Activated T-helper 1 cell treated with Interleukin-2 at 50 U/mL for 16 hours (primary cell): ENCODE results near the gene SCN1A.
"Not testable (repeated sequence)": the region's sequence is repeated elsewhere in the genome, so short reads cannot be mapped to it uniquely, and the experiment has no call there.

Experiments
- DNase-seq: peaks from one replicate; pipeline ENCODE4 v3.0.0-alpha.2; 2020; ENCODE audit warnings: low read depth

Gene SCN1A

DNA sequence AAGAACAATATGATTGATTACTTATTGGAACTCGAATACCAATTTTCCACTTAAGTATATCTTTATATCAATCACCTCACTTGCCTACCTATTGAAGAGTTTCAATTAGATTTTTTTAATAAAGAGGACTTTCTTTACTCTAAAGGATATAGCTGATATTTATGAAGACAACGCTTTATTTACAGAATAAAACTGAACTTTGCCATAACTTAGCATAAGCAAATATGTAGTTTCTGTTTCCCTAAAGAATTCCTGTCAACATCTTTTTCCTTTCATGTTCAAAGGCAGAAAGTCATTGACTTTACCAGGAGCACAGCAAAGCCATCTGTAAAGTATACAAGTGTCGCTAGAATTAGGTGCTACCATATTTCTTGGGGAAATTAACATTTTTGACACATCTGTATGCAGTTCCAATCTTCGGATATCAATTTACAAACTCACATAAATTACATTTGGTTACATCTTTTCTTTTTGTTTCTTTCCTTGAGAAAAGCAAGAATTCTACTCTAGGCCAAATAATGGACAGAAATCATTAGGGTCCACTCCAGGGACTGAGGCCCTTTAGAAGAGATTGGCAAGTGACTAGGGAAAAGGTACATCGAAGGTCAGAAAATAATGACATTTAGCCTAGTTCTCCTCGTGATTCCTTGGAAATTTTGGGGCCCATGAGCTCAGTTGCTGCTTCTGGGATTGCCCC lies 7.5 kb upstream of the SCN1A start:
- DNase-seq, result no peak

- no peak for DNase-seq
These were observed 6.7 kb upstream of the SCN1A start for GRCh38 chr2:166134252-166135151.

GRCh38 chr2:166133653-166134052 lies 5.8 kb upstream of the SCN1A start:
- no peak for DNase-seq

DNA sequence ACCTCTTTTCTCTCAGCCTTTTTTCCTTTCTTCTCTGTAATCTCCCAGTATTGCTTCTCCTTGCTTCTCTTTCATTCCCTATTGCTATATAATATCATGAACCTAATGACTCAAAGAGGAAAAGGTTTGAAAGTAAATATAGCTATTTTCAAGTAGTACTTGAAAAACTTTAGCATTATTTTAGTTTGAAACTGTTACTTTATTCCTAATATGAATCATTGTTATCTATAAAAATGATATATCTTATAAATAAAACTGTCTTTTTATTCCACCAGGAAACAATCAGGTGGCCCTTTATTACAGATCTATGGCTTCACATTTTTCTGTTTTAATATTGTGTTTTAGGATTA lies 311 bp upstream of the SCN1A start:
- no peak for DNase-seq

DNA sequence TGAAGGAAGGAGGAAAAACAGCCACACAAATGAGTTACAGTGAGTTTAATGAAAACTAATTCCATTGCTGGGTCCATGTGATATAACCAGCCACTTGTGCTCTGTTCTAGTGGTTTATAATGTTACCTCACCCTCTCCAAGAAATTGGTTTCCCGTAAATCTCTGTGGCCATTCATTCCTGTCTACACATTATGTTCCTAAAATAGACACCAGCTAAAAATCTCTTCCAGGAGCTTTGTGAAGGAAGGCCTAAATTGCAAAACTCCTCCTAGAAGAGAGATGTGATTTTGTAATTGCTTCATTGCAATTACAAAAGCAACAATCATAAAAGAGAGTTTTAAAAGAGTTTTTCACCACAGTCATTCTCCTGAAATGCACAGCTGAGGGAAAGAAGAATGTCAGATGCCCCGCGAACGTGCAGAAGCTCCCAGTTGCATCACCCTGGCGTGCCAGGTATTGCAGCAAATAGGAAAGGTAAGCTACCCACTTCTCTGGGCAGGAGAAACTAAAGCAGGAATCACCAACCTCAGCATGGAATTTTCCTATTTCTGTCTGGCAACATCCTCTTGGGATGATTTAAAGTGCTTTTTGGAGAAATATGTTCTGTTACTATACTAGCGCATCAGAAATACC lies 1.7 kb downstream of the SCN1A start:
- no peak for DNase-seq

DNA sequence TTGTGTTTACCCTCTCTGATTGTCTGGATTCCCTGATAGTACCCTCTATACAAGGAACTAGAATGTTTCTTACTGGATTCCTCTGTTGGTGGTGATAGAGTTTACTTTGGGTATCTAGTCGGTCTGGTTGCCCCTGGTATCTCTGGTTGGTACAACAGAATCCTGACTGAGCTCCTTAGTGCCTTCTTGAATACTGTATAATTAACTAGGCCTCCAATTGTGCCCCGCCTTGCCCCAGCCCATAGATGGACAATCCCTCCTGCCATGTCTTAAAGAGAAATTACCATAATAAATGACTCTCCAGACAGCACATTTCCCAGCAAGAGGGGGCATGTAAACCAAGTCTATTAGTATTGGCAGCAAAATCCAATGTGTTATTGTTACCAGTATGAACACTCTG lies 2.3 kb downstream of the SCN1A start:
- no peak for DNase-seq

DNA sequence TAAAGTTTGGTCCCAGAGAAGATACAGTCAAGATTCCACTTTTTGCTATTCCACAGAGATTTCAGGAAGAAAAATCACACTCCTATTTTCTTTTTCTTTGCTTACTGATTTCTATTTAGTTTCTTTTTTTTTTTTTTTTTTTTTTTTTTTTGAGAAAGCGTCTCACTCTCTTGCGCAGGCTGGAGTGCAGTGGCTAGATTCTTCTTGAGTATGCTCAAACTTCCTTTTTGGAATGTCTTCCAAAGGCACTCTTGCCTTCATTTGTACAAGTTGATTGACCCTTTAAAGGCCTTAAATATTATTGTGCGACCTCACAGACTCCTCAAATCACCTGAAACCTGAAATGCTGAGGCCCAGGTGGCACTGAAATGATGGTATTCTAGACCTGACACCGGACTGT lies 9.6 kb downstream of the SCN1A start:
- no peak for DNase-seq

DNA sequence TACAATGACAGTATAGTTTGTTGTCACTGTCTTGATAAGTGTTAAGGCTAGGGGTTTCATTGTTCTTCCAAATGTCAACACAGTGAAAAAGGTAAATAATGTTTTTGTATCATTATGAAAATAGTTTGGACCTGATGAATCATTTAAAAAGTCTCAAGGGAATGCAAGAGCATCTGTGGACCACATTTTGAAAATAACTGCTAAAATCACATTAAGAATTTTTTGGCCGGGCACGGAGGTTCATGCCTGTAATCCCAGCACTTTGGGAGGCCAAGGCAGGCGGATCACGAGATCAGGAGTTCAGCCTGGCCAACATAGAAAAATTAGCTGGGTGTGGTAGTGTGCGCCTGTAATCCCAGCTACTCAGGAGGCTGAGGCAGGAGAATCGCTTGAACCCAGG lies 10.3 kb downstream of the SCN1A start:
- no peak for DNase-seq

DNA sequence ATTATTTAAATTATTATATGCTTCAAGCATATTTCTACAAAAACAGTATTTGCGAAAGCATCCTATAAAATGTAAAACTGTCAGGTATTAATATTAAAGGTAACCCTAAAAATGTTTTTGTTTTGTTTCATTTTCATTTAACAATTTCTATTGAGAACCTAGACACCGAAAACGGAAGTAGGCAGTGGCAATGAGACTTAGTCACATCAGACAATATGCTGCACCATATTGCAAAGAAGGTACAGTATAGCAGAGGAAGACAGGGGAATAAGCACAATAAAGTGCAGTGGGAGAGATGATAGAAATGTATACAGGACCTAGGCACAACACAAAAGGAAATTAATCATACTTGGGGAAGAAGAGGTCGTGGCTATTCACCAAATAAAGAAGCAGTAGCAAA lies 12.2 kb downstream of the SCN1A start:
- DNase-seq, result no peak

GRCh38 chr2:166112193-166112605 lies 15.6 kb downstream of the SCN1A start:
- DNase-seq, result no peak

DNA sequence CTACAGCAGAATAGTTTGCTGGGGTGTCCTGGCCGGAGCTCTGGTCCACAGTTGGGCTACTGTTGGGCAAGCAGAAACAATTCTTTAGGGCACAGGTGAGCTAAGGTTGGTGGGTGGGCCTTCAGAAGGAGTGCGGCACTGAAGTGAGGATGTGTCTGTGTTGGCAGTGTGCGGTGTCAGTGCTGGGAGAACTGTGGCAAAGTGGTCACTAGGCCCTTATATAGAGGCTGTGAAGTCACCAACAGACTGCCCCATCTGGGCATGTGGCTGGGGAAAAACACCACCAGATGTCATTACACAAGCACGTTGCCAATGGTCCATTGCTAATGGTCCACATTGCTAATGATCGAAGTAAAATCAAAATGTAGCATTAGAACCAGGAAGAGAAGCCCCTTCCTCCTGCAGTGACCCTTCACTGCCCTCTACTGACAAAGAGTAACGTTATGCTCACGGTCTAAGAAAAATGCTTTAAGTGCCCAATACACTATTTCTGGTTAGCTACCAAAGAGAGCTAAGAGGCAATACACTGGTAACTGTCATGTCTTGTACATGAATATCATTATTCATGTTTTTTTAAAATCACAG lies 21.3 kb downstream of the SCN1A start:
- DNase-seq, result no peak

DNA sequence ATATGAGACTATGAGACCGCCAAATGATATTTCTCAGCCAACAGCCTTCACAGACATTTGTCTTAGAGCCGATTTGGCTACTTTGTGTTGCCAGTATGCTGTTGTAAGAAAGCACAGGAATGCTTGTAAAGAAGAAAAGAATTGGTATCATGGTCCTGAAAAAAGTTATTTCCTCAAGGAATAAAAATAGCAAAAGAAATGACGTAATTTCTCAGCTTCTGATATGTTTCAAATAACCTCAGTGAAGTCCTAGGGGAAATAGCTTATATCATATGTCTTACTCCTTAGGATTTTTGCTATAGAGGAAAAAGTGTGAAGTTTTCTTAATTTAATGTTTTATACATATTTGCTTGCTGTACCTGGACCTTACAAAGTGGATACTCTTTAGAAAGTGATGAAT lies 23.0 kb downstream of the SCN1A start:
- no peak for DNase-seq

- no peak for DNase-seq
These were observed 23.7 kb downstream of the SCN1A start for GRCh38 chr2:166104084-166104483.

GRCh38 chr2:166103277-166103676 lies 24.5 kb downstream of the SCN1A start:
- DNase-seq, result not testable (repeated sequence)

- no peak for DNase-seq
These were observed 33.5 kb downstream of the SCN1A start for GRCh38 chr2:166094325-166094724.

- no peak for DNase-seq
These were observed 34.9 kb downstream of the SCN1A start for GRCh38 chr2:166092889-166093288.

- DNase-seq, result no peak
These were observed 36.4 kb downstream of the SCN1A start for GRCh38 chr2:166091439-166091838.

GRCh38 chr2:166090908-166091307 lies 36.9 kb downstream of the SCN1A start:
- DNase-seq, result no peak

- no peak for DNase-seq
These were observed 37.5 kb downstream of the SCN1A start for GRCh38 chr2:166090346-166090745.

DNA sequence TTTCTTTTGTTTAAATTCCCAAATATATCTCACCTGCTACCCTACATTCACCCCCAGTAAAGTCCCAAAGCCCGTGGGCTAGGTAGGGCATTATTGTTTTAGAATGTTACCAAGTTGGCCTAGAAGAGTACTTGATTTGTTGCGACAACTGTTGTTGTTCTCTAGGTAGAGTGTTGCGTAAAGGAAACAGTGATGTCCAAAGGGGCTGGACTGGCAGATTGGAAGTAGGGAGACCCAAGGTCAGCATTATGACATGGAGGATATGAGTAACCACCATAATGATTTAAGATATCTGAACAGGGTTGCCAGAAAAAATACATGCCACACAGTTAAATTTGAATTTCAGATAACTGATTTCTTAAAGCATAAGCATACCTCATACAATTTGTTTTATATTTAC lies 39.2 kb downstream of the SCN1A start:
- no peak for DNase-seq

- DNase-seq, result no peak
These were observed 43.5 kb downstream of the SCN1A start for GRCh38 chr2:166084301-166084700.

DNA sequence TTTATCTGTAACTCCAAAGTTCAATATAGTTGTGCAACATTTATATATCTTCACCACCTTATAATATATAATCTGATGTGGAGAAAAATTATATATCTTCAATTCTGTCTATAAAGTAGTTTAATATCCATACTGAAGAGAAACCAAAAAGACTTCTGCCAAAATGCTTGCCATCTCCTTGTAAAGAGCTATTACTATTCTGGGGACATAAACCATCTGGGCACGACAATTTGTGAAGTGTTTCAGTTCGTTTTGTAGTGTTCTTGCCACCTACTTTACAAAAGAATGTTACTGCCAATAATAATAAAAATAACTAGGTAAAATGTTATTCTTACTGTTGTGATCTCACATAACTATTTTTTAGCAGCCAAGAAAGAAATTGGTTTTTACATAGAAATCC lies 45.1 kb downstream of the SCN1A start:
- no peak for DNase-seq

- no peak for DNase-seq
These were observed 46.0 kb downstream of the SCN1A start for GRCh38 chr2:166081852-166082251.
